Mucosa of rectum (tissue), 2 donors: ENCODE measurements around the gene METTL13.

ENCODE experiments used
- H3K27ac ChIP-seq, 2 donors: one replicate each; pipeline ENCODE4 v1.7.0; 2013; ENCODE audit warnings: inconsistent platforms in 2 of 2, low read depth in 2 of 2, low read length in 2 of 2
- H3K27me3 ChIP-seq, 2 donors: one replicate each; pipeline ENCODE4 v1.7.0; 2013; ENCODE audit warnings: low read length in 2 of 2; ENCODE audit not compliant: control insufficient read depth in 2 of 2, insufficient read depth in 2 of 2
- H3K36me3 ChIP-seq, 2 donors: one replicate each; pipeline ENCODE4 v1.7.0; 2013; ENCODE audit warnings: low read length in 2 of 2; ENCODE audit not compliant: control insufficient read depth in 2 of 2, insufficient read depth in 2 of 2
- H3K4me1 ChIP-seq, 2 donors: one replicate each; pipeline ENCODE4 v1.7.0; 2013; ENCODE audit warnings: low read length in 2 of 2, mild to moderate bottlenecking in 1 of 2; ENCODE audit not compliant: control insufficient read depth in 2 of 2, insufficient read depth in 2 of 2
- H3K4me3 ChIP-seq, 2 donors: one replicate each; pipeline ENCODE4 v1.7.0; 2013; ENCODE audit warnings: low read length in 2 of 2
- H3K9ac ChIP-seq, 2 donors: one replicate each; pipeline ENCODE4 v1.7.0; 2013; ENCODE audit warnings: low read length in 2 of 2, low read depth in 1 of 2, mild to moderate bottlenecking in 1 of 2
- H3K9me3 ChIP-seq, 2 donors: one replicate each; pipeline ENCODE4 v1.7.0; 2013; ENCODE audit warnings: low read length in 2 of 2; ENCODE audit not compliant: control insufficient read depth in 2 of 2
- donor health status: healthy.
- donor health status: Normal muscosa, but diverticular disease.

The METTL13 gene

GRCh38 chr1:171811672-171812071 lies 30.2 kb downstream of the METTL13 start:
- no peaks in the 10 kb centered on the region for H3K27me3 ChIP-seq
- H3K4me1 ChIP-seq: no peaks in the 10 kb centered on the region
- H3K27ac ChIP-seq: no peak overlapping the region
- no peak overlapping the region for H3K9ac ChIP-seq
- H3K4me3 ChIP-seq: no peak overlapping the region
- H3K9me3 ChIP-seq: no peaks in the 10 kb centered on the region
- H3K36me3 ChIP-seq: no peaks in the 10 kb centered on the region

- no peak overlapping the region for H3K27ac ChIP-seq
- no peak overlapping the region for H3K4me3 ChIP-seq
- H3K4me1 ChIP-seq: no peaks in the 10 kb centered on the region
These were observed 33.2 kb downstream of the METTL13 start for GRCh38 chr1:171814692-171815091.

GRCh38 chr1:171816300-171816901 lies 34.9 kb downstream of the METTL13 start:
- H3K36me3 ChIP-seq: no peaks in the 10 kb centered on the region

More at GRCh38 chr1:171814692-171815091, 33.2 kb downstream of the METTL13 start:
- H3K36me3 ChIP-seq: no peaks in the 10 kb centered on the region
- H3K27me3 ChIP-seq: no peaks in the 10 kb centered on the region
- no peak overlapping the region for H3K9ac ChIP-seq
- H3K9me3 ChIP-seq: no peaks in the 10 kb centered on the region

GRCh38 chr1:171817511-171818265 lies 36.2 kb downstream of the METTL13 start:
- H3K4me3 ChIP-seq: no peak overlapping the region
- no peak overlapping the region for H3K27ac ChIP-seq
- no peaks in the 10 kb centered on the region for H3K9me3 ChIP-seq
- H3K27me3 ChIP-seq: no peaks in the 10 kb centered on the region
- no peak overlapping the region for H3K9ac ChIP-seq
- H3K36me3 ChIP-seq: no peaks in the 10 kb centered on the region
- no peaks in the 10 kb centered on the region for H3K4me1 ChIP-seq

More at GRCh38 chr1:171816300-171816901, 34.9 kb downstream of the METTL13 start:
- no peak overlapping the region for H3K27ac ChIP-seq
- H3K9me3 ChIP-seq: no peaks in the 10 kb centered on the region
- H3K4me1 ChIP-seq: no peaks in the 10 kb centered on the region
- no peaks in the 10 kb centered on the region for H3K27me3 ChIP-seq
- no peak overlapping the region for H3K4me3 ChIP-seq
- no peak overlapping the region for H3K9ac ChIP-seq

GRCh38 chr1:171819946-171820345 lies 38.5 kb downstream of the METTL13 start:
- no peak overlapping the region for H3K4me3 ChIP-seq
- H3K4me1 ChIP-seq: no peaks in the 10 kb centered on the region
- H3K36me3 ChIP-seq: no peaks in the 10 kb centered on the region
- H3K27ac ChIP-seq: no peak overlapping the region
- H3K9ac ChIP-seq: no peak overlapping the region
- no peaks in the 10 kb centered on the region for H3K27me3 ChIP-seq
- H3K9me3 ChIP-seq: no peaks in the 10 kb centered on the region

- Histone ChIP-seq H3K36me3 (no peaks in the 10 kb centered on the region), H3K4me3 (no peak overlapping the region), H3K27me3 (no peaks in the 10 kb centered on the region)
These were observed 45.5 kb downstream of the METTL13 start for GRCh38 chr1:171826973-171827372.

GRCh38 chr1:171828794-171829193 lies 47.3 kb downstream of the METTL13 start:
- Histone ChIP-seq H3K27me3 (no peaks in the 10 kb centered on the region), H3K9me3 (peaks cover 3 to 5% of the 10 kb centered on the region in 2 donors), H3K36me3 (no peaks in the 10 kb centered on the region), H3K4me3 (no peak overlapping the region), H3K9ac (no peak overlapping the region), H3K4me1 (no peaks in the 10 kb centered on the region), H3K27ac (no peak overlapping the region)

More at GRCh38 chr1:171826973-171827372, 45.5 kb downstream of the METTL13 start:
- Histone ChIP-seq H3K9me3 (peaks cover 3 to 5% of the 10 kb centered on the region in 2 donors), H3K4me1 (no peaks in the 10 kb centered on the region), H3K27ac (no peak overlapping the region), H3K9ac (no peak overlapping the region)

GRCh38 chr1:171833091-171833825 lies 51.8 kb downstream of the METTL13 start:
- Histone ChIP-seq H3K36me3 (no peaks in the 10 kb centered on the region), H3K4me3 (no peak overlapping the region), H3K9ac (no peak overlapping the region), H3K27me3 (no peaks in the 10 kb centered on the region), H3K27ac (no peak overlapping the region), H3K4me1 (no peaks in the 10 kb centered on the region), H3K9me3 (no peaks in the 10 kb centered on the region)

- H3K4me3 ChIP-seq: no peak overlapping the region
- H3K27ac ChIP-seq: no peak overlapping the region
- H3K36me3 ChIP-seq: no peaks in the 10 kb centered on the region
- no peak overlapping the region for H3K9ac ChIP-seq
- no peaks in the 10 kb centered on the region for H3K4me1 ChIP-seq
- no peaks in the 10 kb centered on the region for H3K27me3 ChIP-seq
- H3K9me3 ChIP-seq: no peaks in the 10 kb centered on the region
These were observed 53.4 kb downstream of the METTL13 start for GRCh38 chr1:171834821-171835220.

- no peaks in the 10 kb centered on the region for H3K27me3 ChIP-seq
- no peak overlapping the region for H3K27ac ChIP-seq
- no peaks in the 10 kb centered on the region for H3K4me1 ChIP-seq
- H3K9ac ChIP-seq: no peak overlapping the region
- no peaks in the 10 kb centered on the region for H3K36me3 ChIP-seq
- no peak overlapping the region for H3K4me3 ChIP-seq
- H3K9me3 ChIP-seq: no peaks in the 10 kb centered on the region
These were observed 54.4 kb downstream of the METTL13 start for GRCh38 chr1:171835891-171836290.
